EH (cell line): Measurements from ENCODE around the gene POLR2J.
A peak's percentile ranks its signal among the peaks of the same experiment; 100 is the strongest.
"Not testable (repeated sequence)": the region's sequence is repeated elsewhere in the genome, so short reads cannot be mapped to it uniquely, and the experiment has no call there.

Experiments
- DNase-seq: peaks from one replicate; pipeline ENCODE4 v3.0.0-alpha.2; 2015; ENCODE audit warnings: low read depth

POLR2J gene

DNA sequence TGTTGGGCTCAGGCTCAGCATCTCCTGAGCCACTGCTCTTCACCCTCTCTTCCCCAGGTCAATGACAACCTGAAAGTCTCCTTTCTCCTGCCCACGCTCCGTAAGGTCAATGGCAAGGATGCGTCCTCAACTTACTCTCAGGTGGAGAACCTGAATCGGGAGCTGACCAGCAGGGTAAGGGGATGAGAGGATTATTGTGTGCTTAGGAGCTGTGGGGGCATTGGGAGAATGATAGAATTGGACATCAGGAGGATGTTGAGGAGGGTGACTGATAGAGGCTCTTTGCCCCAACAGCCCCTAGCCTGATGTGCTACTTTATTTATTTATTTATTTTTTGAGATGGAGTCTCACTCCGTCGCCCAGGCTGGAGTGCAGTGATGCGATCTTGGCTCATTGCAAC, 12.6 kb downstream of the POLR2J start:
- no peak for DNase-seq

DNA sequence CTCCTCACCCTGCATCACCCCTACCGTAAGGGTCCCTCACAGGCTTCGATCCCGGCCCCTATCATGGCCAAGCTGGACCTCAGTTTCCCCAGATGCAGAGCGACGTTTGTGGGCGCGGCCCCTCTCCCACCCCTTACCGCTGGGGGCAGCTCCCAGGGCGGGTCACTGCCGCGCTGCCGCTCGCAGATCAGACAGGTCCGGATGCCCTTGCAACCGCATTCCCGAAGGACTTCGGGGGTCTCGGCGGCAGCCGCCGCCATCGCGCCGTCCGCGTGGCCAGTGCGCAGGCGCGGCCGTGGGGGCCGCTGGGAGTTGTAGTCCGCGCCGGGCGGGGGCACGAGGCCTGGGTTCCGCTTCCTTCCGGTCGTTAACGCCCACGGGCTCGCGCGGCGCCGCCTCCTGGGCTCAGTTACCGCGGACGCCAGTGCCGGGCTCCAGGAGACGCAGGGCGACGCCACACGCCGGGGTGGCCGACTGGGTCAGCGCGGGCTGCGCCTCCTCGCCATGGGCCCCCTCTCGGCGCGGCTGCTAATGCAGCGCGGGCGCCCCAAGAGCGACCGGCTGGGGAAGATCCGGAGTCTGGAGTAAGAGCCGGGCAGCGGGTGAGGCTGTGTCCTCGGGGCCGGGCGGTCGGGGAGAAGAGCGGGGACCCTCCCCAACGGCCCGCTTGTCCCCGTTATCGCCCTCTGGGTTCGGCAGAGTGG, 14.0 kb downstream of the POLR2J start, which contains the start of the genes ALKBH4 and LRWD1:
TSS of gene ALKBH4 (minus strand) at position 287 of the 704 bp plus-strand sequence. CDS start at position 260, 27 bp downstream.
TSS of gene LRWD1 (plus strand) at position 408 of the 704 bp plus-strand sequence. CDS start at position 505, 97 bp downstream.
- peak; percentile 94 for DNase-seq

GRCh38 chr7:102463841-102464576, 14.7 kb downstream of the POLR2J start:
- peak; percentile 44 for DNase-seq

GRCh38 chr7:102460467-102460866, 18.3 kb downstream of the POLR2J start:
- no peak for DNase-seq

GRCh38 chr7:102459221-102459844, 19.4 kb downstream of the POLR2J start:
- no peak for DNase-seq

- no peak for DNase-seq
Observed at GRCh38 chr7:102457352-102457924, 21.3 kb downstream of the POLR2J start.

DNA sequence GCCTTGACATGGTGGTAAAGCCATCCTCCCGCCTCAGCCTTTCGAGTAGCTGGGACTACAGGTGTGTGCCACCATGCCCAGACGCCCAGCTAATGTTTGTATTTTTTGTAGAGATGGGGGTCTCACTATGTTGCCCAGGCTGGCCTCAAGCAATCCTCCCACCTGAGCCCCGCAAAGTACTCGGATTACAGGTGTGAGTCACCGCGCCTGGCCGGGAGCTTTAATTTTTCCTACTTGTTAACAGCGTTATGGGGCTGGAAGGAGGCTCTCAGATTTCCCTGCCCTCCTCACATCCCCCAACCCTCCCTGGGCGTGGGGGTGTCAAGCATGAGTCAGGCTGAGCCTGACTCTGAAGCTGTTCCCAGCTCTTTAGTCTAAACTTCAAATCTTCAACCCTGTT, 22.4 kb downstream of the POLR2J start:
- peak; percentile 52 for DNase-seq

GRCh38 chr7:102455596-102455995, 23.1 kb downstream of the POLR2J start:
- no peak for DNase-seq

- DNase-seq: not testable (repeated sequence)
Observed at GRCh38 chr7:102454932-102455331, 23.8 kb downstream of the POLR2J start.

GRCh38 chr7:102454468-102454867, 24.3 kb downstream of the POLR2J start:
- DNase-seq: no peak

GRCh38 chr7:102453319-102453718, 25.4 kb downstream of the POLR2J start:
- DNase-seq: no peak

DNA sequence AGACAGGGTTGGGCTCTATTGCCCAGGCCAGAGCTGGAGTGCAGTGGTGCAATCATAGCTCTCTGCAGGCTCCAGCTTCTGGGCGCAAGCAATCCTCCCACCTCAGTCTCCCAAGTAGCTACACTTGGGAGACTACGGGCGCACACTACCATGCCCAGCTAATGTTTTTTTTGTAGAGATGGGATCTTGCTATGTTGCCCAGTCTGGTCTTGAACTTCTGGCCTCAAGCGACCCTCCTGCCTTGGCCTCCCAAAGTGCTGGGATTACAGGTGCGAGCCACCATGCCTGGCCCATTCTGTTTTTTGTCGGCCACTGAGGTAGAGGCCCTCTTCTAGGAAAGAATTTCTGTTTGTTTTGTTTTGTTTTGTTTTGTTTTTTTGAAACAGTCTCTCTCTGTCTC, 26.3 kb downstream of the POLR2J start:
- no peak for DNase-seq

GRCh38 chr7:102451371-102452054, 27.2 kb downstream of the POLR2J start:
- DNase-seq: peak; percentile 40

- DNase-seq: no peak
Observed at GRCh38 chr7:102450242-102450641, 28.5 kb downstream of the POLR2J start.

- DNase-seq: no peak
Observed at GRCh38 chr7:102449136-102449535, 29.6 kb downstream of the POLR2J start.

DNA sequence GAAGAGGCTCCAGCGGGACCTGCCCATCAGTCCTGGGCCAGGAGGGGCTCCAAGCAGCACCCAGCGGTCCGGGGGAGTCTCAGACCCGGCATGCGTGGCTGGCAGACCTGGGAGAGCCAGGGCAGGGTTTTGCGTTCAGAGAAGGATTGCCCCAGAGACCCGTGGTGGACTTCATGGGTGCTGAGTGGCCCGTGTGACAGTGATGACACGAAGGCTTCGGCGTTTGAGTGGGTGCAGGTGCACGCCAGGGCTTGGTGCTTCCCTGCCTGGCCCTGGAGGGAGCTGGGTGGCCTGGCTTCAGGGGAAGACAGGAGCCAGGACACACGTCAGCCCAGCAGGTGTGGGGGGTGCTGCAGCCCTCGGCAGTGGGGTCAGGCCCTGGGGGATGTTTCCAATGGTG, 31.4 kb downstream of the POLR2J start:
- no peak for DNase-seq

DNA sequence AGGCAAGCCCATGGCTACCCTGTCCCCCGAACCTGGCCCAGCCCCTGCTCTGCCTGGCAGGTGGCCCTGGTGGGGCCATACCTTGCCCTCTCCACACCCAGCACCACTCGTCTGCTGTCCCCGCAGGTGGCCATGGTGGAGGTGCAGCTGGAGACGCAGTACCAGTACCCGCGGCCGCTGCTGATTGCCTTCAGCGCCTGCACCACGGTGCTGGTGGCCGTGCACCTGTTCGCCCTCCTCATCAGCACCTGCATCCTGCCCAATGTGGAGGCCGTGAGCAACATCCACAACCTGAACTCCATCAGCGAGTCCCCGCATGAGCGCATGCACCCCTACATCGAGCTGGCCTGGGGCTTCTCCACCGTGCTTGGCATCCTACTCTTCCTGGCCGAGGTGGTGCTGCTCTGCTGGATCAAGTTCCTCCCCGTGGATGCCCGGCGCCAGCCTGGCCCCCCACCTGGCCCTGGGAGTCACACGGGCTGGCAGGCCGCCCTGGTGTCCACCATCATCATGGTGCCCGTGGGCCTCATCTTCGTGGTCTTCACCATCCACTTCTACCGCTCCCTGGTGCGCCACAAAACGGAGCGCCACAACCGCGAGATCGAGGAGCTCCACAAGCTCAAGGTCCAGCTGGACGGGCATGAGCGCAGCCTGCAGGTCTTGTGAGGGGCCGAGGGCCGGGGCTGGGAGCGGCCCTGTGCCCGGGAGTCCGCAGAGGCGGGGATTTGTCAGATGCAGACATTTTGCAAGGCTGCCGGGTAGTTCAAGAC, 32.1 kb downstream of the POLR2J start:
- DNase-seq: no peak

GRCh38 chr7:102445674-102446071, 33.0 kb downstream of the POLR2J start:
- no peak for DNase-seq

DNA sequence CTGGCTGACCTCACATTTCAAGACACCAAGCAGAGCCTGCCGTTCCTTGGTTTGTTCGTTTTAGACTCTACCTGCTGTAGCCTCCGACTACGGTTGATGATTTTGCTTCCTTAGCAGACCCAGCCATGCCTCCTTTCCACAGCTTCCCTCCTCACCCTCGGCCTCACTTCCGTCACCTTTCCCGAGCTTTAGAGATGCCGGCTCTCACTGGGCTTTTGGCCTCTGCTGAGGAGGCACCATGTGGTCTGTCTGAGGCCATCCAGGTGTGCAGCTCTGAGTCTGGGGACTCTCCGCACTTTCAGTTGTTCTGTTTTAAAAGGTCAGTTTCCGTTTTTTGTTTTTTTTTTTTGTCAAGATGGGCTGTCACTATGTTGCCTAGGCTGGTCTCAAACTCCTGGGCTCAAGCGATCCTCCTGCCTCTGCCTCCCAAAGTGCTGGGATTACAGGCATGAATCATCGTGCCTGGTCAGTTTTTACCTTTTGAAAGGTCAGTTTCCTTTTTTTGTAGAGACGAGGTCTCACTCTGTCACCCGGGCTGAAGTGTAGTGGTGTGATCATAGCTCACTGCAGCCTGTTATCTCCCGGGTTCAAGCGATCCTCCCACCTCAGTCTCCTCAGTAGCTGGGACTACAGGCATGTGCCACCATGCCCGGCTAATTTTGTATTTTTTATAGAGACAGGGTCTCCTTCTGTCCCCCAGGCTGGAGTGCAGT, 33.6 kb downstream of the POLR2J start:
- no peak for DNase-seq
